PC-9 (cell line): ENCODE data around the gene CDH20. TPM values are rescaled to one million over a fixed set of nuclear protein-coding genes. Genes with fewer than 3 reads are reported as not detected.

Experiments used
- BruUV-seq: library from RNA; stranded (reverse); fragments of 400-500 nt; replicated peaks from 2 replicates; lab custom pipeline; 2021; lab: Mats Ljungman, UMichigan
- CTCF ChIA-PET: fragments of 300-600 bp; sonication (Branson Sonifier 250); formaldehyde crosslinking; loops from one replicate; lab custom pipeline; 2022; ENCODE audit warnings: antibody characterized with exemption; lab: Charles Lee
- POLR2A ChIA-PET: fragments of 300-600 bp; sonication (Branson Sonifier 250); formaldehyde crosslinking; loops from one replicate; lab custom pipeline; 2022; ENCODE audit warnings: antibody characterized with exemption; ENCODE audit not compliant: unreplicated experiment; lab: Charles Lee
- DNase-seq, 2 experiments: peaks; one replicate each; pipeline versions ENCODE4 v3.0.0 to v3.0.0-alpha.2; 2015 to 2022; ENCODE audit warnings: mixed read lengths in 1 of 2
- H2AFZ ChIP-seq: fragments of 200-600 bp; sonication (generic); 2 replicates; pipeline ENCODE4 v1.8.1; 2017; ENCODE audit warnings: antibody characterized with exemption
- H3F3A ChIP-seq: fragments of 200-600 bp; sonication (generic); 2 replicates; pipeline ENCODE4 v1.8.1; 2017; ENCODE audit warnings: antibody characterized with exemption, mild to moderate bottlenecking, low read depth; ENCODE audit not compliant: insufficient read depth
- H3K27ac ChIP-seq: fragments of 200-600 bp; sonication (generic); 2 replicates; pipeline ENCODE4 v1.6.1; 2016; ENCODE audit warnings: mixed run types
- H3K27me3 ChIP-seq: fragments of 200-600 bp; sonication (generic); 2 replicates; pipeline ENCODE4 v1.6.1; 2016; ENCODE audit warnings: low read depth, mixed run types; ENCODE audit not compliant: insufficient read depth
- H3K36me3 ChIP-seq: fragments of 200-600 bp; sonication (generic); 2 replicates; pipeline ENCODE4 v1.6.1; 2016; ENCODE audit warnings: low read depth, mixed run types
- H3K4me1 ChIP-seq: fragments of 200-600 bp; sonication (generic); replicated peaks from 2 replicates; pipeline ENCODE4 v1.6.1; 2016; ENCODE audit warnings: mixed run types; ENCODE audit not compliant: insufficient read depth
- H3K4me2 ChIP-seq: fragments of 200-600 bp; sonication (generic); 2 replicates; pipeline ENCODE4 v1.6.1; 2017; ENCODE audit warnings: mixed run types
- H3K4me3 ChIP-seq: fragments of 200-600 bp; sonication (generic); 2 replicates; pipeline ENCODE4 v1.6.1; 2016; ENCODE audit warnings: mixed run types
- H3K79me2 ChIP-seq: fragments of 200-600 bp; sonication (generic); 2 replicates; pipeline ENCODE4 v1.6.1; 2017; ENCODE audit warnings: low read depth, mixed run types
- H3K9me2 ChIP-seq: fragments of 200-600 bp; sonication (generic); 2 replicates; pipeline ENCODE4 v1.8.1; 2017; ENCODE audit warnings: mild to moderate bottlenecking; ENCODE audit not compliant: insufficient read depth
- H3K9me3 ChIP-seq: fragments of 200-600 bp; sonication (generic); 2 replicates; pipeline ENCODE4 v1.8.1; 2016; ENCODE audit warnings: low read depth; ENCODE audit not compliant: insufficient read depth
- H4K20me1 ChIP-seq: fragments of 200-600 bp; sonication (generic); 2 replicates; pipeline ENCODE4 v1.8.1; 2017; ENCODE audit not compliant: insufficient read depth
- CTCF ChIP-seq: fragments of 200-600 bp; sonication (generic); conservative IDR thresholded peaks from 2 replicates; pipeline ENCODE4 v1.6.1; 2017; ENCODE audit warnings: mixed run types, antibody characterized with exemption, mild to moderate bottlenecking, moderate library complexity
- EZH2 ChIP-seq: fragments of 200-600 bp; sonication (generic); IDR thresholded peaks from 2 replicates; pipeline ENCODE4 v1.8.0; 2017; ENCODE audit warnings: antibody characterized with exemption, low read depth
- intact Hi-C: fragments of 100-400 bp; cut with micrococcal nuclease; formaldehyde crosslinking; loops from one replicate; pipeline ENCODE4 v1.10.0; 2022; ENCODE audit not compliant: unreplicated experiment
- total RNA-seq: library from RNA; stranded (reverse); gene quantifications from 2 replicates; pipeline ENCODE4 v1.2.3, GENCODE V29; 2021

Gene CDH20
- total RNA-seq, 1 experiment from 2014 or later, result not detected

DNA sequence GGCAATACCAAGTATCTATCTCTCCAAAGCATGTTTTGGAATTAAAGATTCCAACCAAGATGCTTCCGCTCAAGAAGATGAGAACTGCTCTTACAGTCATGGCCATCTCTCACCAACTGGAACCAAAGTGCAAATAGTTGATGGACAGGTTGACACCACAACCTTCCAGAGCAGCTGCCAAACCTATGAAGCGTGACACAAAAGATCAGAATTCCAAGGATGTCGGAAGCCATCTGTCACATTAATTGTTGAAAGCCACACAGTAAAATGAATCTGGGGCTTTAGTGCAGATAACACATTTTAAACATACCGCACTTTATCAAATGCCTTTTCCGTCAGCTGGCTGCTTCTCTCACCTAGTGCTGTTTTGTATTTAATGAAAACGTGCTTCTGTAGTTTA lies 195.7 kb downstream of the CDH20 start:
- H3K9me2 ChIP-seq, result no peaks in the 10 kb centered on the region
- H3K27ac ChIP-seq, result no peak overlapping the region
- H3K4me3 ChIP-seq, result no peak overlapping the region
- H3K36me3 ChIP-seq, result no peaks in the 10 kb centered on the region
- intact Hi-C loops, result no loop called here
- ChIA-PET POLR2A (no interaction called here), CTCF (no interaction called here)
- no peaks in the 10 kb centered on the region for H3K4me1 ChIP-seq
- H3K4me2 ChIP-seq, result no peak overlapping the region
- H3F3A ChIP-seq, result no peaks in the 10 kb centered on the region
- H3K27me3 ChIP-seq, result no peaks in the 10 kb centered on the region
- TF ChIP-seq CTCF (no peak), EZH2 (no peak)
- H3K79me2 ChIP-seq, result no peaks in the 10 kb centered on the region
- H2AFZ ChIP-seq, result no peak overlapping the region
- H3K9me3 ChIP-seq, result no peaks in the 10 kb centered on the region
- BruUV-seq, result no TSS peak
- no peaks in the 10 kb centered on the region for H4K20me1 ChIP-seq
- DNase-seq, result no peak

DNA sequence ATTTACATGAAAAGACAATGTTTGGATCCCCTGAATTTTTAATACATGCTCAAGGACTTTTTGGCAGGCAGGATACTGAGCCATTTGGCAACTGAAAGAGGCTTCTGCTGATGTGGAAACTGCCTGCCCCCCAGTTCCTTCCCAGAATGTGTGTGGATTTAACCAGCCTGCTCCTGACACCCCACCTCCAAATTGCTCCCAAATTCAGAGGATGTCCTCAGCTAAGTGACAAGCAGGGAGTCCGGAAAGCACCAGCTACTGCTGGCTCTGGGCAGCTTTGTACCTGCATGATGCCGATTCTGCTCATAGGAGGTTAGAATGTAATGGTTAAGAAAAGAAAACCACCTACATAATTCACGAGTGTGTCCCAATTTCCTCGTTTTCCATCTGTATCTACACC lies 197.5 kb downstream of the CDH20 start:
- Histone ChIP-seq H3K27ac (no peak overlapping the region), H3K4me2 (no peak overlapping the region), H3K9me2 (no peaks in the 10 kb centered on the region), H3K36me3 (no peaks in the 10 kb centered on the region), H4K20me1 (no peaks in the 10 kb centered on the region), H3K27me3 (no peaks in the 10 kb centered on the region), H3F3A (no peaks in the 10 kb centered on the region), H3K9me3 (no peaks in the 10 kb centered on the region), H3K79me2 (no peaks in the 10 kb centered on the region), H3K4me1 (no peaks in the 10 kb centered on the region), H3K4me3 (no peak overlapping the region), H2AFZ (no peak overlapping the region)
- TF ChIP-seq EZH2, result no peak
- TF ChIP-seq CTCF, result no peak
- POLR2A ChIA-PET, result no interaction called here
- DNase-seq, result no peak
- BruUV-seq, result no TSS peak
- CTCF ChIA-PET, result no interaction called here
- intact Hi-C loops, result no loop called here

- TF ChIP-seq EZH2 (no peak), CTCF (no peak)
- no TSS peak for BruUV-seq
- Histone ChIP-seq H2AFZ (no peak overlapping the region), H4K20me1 (no peaks in the 10 kb centered on the region), H3K27ac (no peak overlapping the region), H3F3A (no peaks in the 10 kb centered on the region), H3K4me3 (no peak overlapping the region), H3K36me3 (no peaks in the 10 kb centered on the region), H3K9me2 (no peaks in the 10 kb centered on the region), H3K9me3 (no peaks in the 10 kb centered on the region), H3K27me3 (no peaks in the 10 kb centered on the region), H3K4me1 (no peaks in the 10 kb centered on the region), H3K79me2 (no peaks in the 10 kb centered on the region), H3K4me2 (no peak overlapping the region)
- intact Hi-C loops, result no loop called here
- no peak for DNase-seq
- CTCF ChIA-PET, result no interaction called here
- POLR2A ChIA-PET, result no interaction called here
Measured at GRCh38 chr18:61531182-61531581, 198.0 kb downstream of the CDH20 start.
